NCI-H187 treated with DMSO at 0.1 percent for 48 hours (cell line): ENCODE data around the gene DAPK2.

Experiments used
- DNase-seq: peaks from one replicate; lab custom pipeline; 2025; lab: John Stamatoyannopoulos, UW

Gene DAPK2

GRCh38 chr15:63864186-63864585 is 182.1 kb downstream of the DAPK2 start:
- no peak for DNase-seq

GRCh38 chr15:63861946-63862517 is 184.3 kb downstream of the DAPK2 start:
- DNase-seq: no peak

- no peak for DNase-seq
These were observed 185.7 kb downstream of the DAPK2 start for GRCh38 chr15:63860555-63860954.

- no peak for DNase-seq
These were observed 186.1 kb downstream of the DAPK2 start for GRCh38 chr15:63860155-63860554.

GRCh38 chr15:63858881-63859280 is 187.4 kb downstream of the DAPK2 start:
- DNase-seq: no peak

GRCh38 chr15:63858448-63858847 is 187.8 kb downstream of the DAPK2 start:
- DNase-seq: no peak

- DNase-seq: no peak
These were observed 188.8 kb downstream of the DAPK2 start for GRCh38 chr15:63857461-63857856.
